HL-60 (cell line): ENCODE measurements around the gene MYRIP.

Source experiments
- CTCF ChIP-seq: IDR thresholded peaks from one replicate; pipeline ENCODE4 v1.5.1; 2011; ENCODE audit warnings: low read length, control low read depth, inconsistent platforms; ENCODE audit not compliant: insufficient read depth
- GABPA ChIP-seq: IDR thresholded peaks from 2 replicates; pipeline ENCODE4 v1.6.1; 2012; ENCODE audit warnings: low read depth
- POLR2AphosphoS5 ChIP-seq: IDR thresholded peaks from 2 replicates; pipeline ENCODE4 v1.6.1; 2012; ENCODE audit warnings: low read depth
- TF ChIP-seq, protein P1 (sequence below): IDR thresholded peaks from 2 replicates; pipeline ENCODE4 v1.6.1; 2012; ENCODE audit warnings: low read depth; ENCODE audit not compliant: insufficient replicate concordance

- TF ChIP-seq CTCF (no peak), POLR2AphosphoS5 (no peak), GABPA (no peak)
- TF ChIP-seq, protein P1, sequence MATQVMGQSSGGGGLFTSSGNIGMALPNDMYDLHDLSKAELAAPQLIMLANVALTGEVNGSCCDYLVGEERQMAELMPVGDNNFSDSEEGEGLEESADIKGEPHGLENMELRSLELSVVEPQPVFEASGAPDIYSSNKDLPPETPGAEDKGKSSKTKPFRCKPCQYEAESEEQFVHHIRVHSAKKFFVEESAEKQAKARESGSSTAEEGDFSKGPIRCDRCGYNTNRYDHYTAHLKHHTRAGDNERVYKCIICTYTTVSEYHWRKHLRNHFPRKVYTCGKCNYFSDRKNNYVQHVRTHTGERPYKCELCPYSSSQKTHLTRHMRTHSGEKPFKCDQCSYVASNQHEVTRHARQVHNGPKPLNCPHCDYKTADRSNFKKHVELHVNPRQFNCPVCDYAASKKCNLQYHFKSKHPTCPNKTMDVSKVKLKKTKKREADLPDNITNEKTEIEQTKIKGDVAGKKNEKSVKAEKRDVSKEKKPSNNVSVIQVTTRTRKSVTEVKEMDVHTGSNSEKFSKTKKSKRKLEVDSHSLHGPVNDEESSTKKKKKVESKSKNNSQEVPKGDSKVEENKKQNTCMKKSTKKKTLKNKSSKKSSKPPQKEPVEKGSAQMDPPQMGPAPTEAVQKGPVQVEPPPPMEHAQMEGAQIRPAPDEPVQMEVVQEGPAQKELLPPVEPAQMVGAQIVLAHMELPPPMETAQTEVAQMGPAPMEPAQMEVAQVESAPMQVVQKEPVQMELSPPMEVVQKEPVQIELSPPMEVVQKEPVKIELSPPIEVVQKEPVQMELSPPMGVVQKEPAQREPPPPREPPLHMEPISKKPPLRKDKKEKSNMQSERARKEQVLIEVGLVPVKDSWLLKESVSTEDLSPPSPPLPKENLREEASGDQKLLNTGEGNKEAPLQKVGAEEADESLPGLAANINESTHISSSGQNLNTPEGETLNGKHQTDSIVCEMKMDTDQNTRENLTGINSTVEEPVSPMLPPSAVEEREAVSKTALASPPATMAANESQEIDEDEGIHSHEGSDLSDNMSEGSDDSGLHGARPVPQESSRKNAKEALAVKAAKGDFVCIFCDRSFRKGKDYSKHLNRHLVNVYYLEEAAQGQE, result no peak
Observed at GRCh38 chr3:39920271-39920670, 110.9 kb downstream of the MYRIP start.
